MM.1S (cell line): ENCODE results near the gene DHRSX.

ENCODE experiments used
- DNase-seq: peaks from one replicate; pipeline ENCODE4 v3.0.0-alpha.2; 2015
- H2AFZ ChIP-seq: fragments of 300-600 bp; sonication (generic); 2 replicates; pipeline ENCODE4 v1.6.0; 2016; ENCODE audit warnings: antibody characterized with exemption, low read length
- H3F3A ChIP-seq: fragments of 300-600 bp; sonication (generic); 2 replicates; pipeline ENCODE4 v1.6.1; 2016; ENCODE audit warnings: mild to moderate bottlenecking, antibody characterized with exemption, low read length, moderate library complexity, mixed read lengths; ENCODE audit not compliant: insufficient read depth
- H3K27ac ChIP-seq: fragments of 300-600 bp; sonication (generic); 2 replicates; pipeline ENCODE4 v1.5.1; 2016; ENCODE audit warnings: mild to moderate bottlenecking, low read length
- H3K27me3 ChIP-seq: fragments of 300-600 bp; sonication (generic); replicated peaks from 2 replicates; pipeline ENCODE4 v1.6.0; 2016; ENCODE audit warnings: low read length; ENCODE audit not compliant: insufficient read depth
- H3K36me3 ChIP-seq: fragments of 300-600 bp; sonication (generic); replicated peaks from 2 replicates; pipeline ENCODE4 v1.6.1; 2016; ENCODE audit warnings: mild to moderate bottlenecking, low read length, mixed read lengths; ENCODE audit not compliant: insufficient read depth
- H3K4me1 ChIP-seq: fragments of 300-600 bp; sonication (generic); 2 replicates; pipeline ENCODE4 v1.6.1; 2016; ENCODE audit warnings: low read length, mixed read lengths
- H3K4me2 ChIP-seq: fragments of 300-600 bp; sonication (generic); 2 replicates; pipeline ENCODE4 v1.6.0; 2016; ENCODE audit warnings: low read depth, low read length
- H3K4me3 ChIP-seq: fragments of 300-600 bp; sonication (generic); 2 replicates; pipeline ENCODE4 v1.5.1; 2016; ENCODE audit warnings: low read length, mixed read lengths
- H3K79me2 ChIP-seq: fragments of 300-600 bp; sonication (generic); 2 replicates; pipeline ENCODE4 v1.6.1; 2016; ENCODE audit warnings: mixed run types, low read length, mixed read lengths
- H3K9ac ChIP-seq: fragments of 300-600 bp; sonication (generic); 2 replicates; pipeline ENCODE4 v1.6.1; 2016; ENCODE audit warnings: low read length, mixed read lengths
- H3K9me2 ChIP-seq: fragments of 300-600 bp; sonication (generic); replicated peaks from 2 replicates; pipeline ENCODE4 v1.6.1; 2016; ENCODE audit warnings: mild to moderate bottlenecking, low read length, mixed read lengths; ENCODE audit not compliant: insufficient read depth
- H3K9me3 ChIP-seq: fragments of 300-600 bp; sonication (generic); replicated peaks from 2 replicates; pipeline ENCODE4 v1.6.1; 2016; ENCODE audit warnings: mild to moderate bottlenecking, low read length, mixed read lengths; ENCODE audit not compliant: insufficient read depth
- H4K20me1 ChIP-seq: fragments of 300-600 bp; sonication (generic); 2 replicates; pipeline ENCODE4 v1.6.1; 2016; ENCODE audit warnings: mild to moderate bottlenecking, low read length, moderate library complexity, mixed read lengths; ENCODE audit not compliant: insufficient read depth
- CTCF ChIP-seq: fragments of 300-600 bp; sonication (generic); IDR thresholded peaks from 2 replicates; pipeline ENCODE4 v1.5.1; 2016; ENCODE audit warnings: antibody characterized with exemption, low read length, mixed read lengths
- EZH2 ChIP-seq: fragments of 300-600 bp; sonication (generic); optimal IDR thresholded peaks from 2 replicates; pipeline ENCODE3; 2017; ENCODE audit warnings: low read depth, mild to moderate bottlenecking, antibody characterized with exemption, low read length, mixed read lengths
- EZH2phosphoT487 ChIP-seq: fragments of 300-600 bp; sonication (generic); IDR thresholded peaks from 2 replicates; pipeline ENCODE4 v1.6.1; 2018; ENCODE audit warnings: antibody characterized with exemption, low read length

The DHRSX gene

DNA sequence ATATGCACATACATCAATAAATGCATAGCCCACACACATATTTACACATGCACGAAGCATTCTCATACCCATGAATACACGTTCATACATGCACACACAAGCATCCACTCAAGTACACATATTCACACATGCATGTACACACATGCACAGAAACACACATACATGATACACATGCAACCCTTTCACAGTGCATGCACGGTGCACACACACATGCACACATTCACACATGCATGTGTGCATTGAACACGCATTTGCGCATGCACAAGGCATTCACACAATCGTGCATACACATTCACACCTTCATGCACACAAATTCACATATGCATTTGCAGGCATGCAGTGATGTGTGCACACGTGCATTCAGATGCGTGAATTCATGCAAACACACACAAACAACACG, 324.5 kb downstream of the DHRSX start:
- H2AFZ ChIP-seq = no peak overlapping the region
- no peak for DNase-seq

GRCh38 chrX:2172359-2172758, 328.4 kb downstream of the DHRSX start:
- Histone ChIP-seq H3K79me2 (no peaks in the 10 kb centered on the region), H3F3A (no peaks in the 10 kb centered on the region), H2AFZ (no peak overlapping the region), H4K20me1 (no peaks in the 10 kb centered on the region), H3K27ac (no peak overlapping the region), H3K4me2 (no peak overlapping the region), H3K27me3 (no peaks in the 10 kb centered on the region), H3K9me2 (no peaks in the 10 kb centered on the region), H3K4me1 (no peaks in the 10 kb centered on the region), H3K4me3 (no peak overlapping the region), H3K9me3 (no peaks in the 10 kb centered on the region), H3K36me3 (no peaks in the 10 kb centered on the region), H3K9ac (no peak overlapping the region)
- DNase-seq = no peak
- TF ChIP-seq EZH2 = no peak
- TF ChIP-seq CTCF = no peak
- TF ChIP-seq EZH2phosphoT487 = no peak

More for the DNA sequence above, 324.5 kb downstream of the DHRSX start:
- H3K79me2 ChIP-seq = no peaks in the 10 kb centered on the region
- H3F3A ChIP-seq = no peaks in the 10 kb centered on the region
- no peaks in the 10 kb centered on the region for H4K20me1 ChIP-seq
- H3K4me3 ChIP-seq = no peak overlapping the region
- H3K36me3 ChIP-seq = no peaks in the 10 kb centered on the region
- no peaks in the 10 kb centered on the region for H3K4me1 ChIP-seq
- H3K4me2 ChIP-seq = no peak overlapping the region
- H3K27me3 ChIP-seq = no peaks in the 10 kb centered on the region
- no peak overlapping the region for H3K9ac ChIP-seq
- H3K9me3 ChIP-seq = no peaks in the 10 kb centered on the region
- no peak overlapping the region for H3K27ac ChIP-seq
- H3K9me2 ChIP-seq = no peaks in the 10 kb centered on the region
- TF ChIP-seq CTCF (no peak), EZH2 (no peak), EZH2phosphoT487 (no peak)
